Adipocyte (in vitro differentiated cells): ENCODE data around the gene TTC23L.
"Not testable (repeated sequence)": the region's sequence is repeated elsewhere in the genome, so short reads cannot be mapped to it uniquely, and the experiment has no call there.

Source experiments
- DNase-seq: peaks from one replicate; pipeline ENCODE4 v3.0.0-alpha.2; 2015; ENCODE audit warnings: low read depth
- H3K27me3 ChIP-seq: replicated peaks from 2 replicates; pipeline ENCODE4 v1.7.0; 2013; ENCODE audit warnings: mild to moderate bottlenecking, low read length, moderate library complexity; ENCODE audit not compliant: control insufficient read depth, insufficient read depth
- H3K36me3 ChIP-seq: 2 replicates; pipeline ENCODE4 v1.7.0; 2013; ENCODE audit warnings: low read length, mild to moderate bottlenecking, moderate library complexity; ENCODE audit not compliant: control insufficient read depth, insufficient read depth, severe bottlenecking
- H3K4me1 ChIP-seq: 2 replicates; pipeline ENCODE4 v1.7.0; 2013; ENCODE audit warnings: mild to moderate bottlenecking, low read length, moderate library complexity; ENCODE audit not compliant: control insufficient read depth, insufficient read depth
- H3K4me3 ChIP-seq: 2 replicates; pipeline ENCODE4 v1.7.0; 2013; ENCODE audit warnings: mild to moderate bottlenecking, low read length, moderate library complexity
- H3K9ac ChIP-seq: 2 replicates; pipeline ENCODE4 v1.7.0; 2013; ENCODE audit warnings: mild to moderate bottlenecking, low read length, moderate library complexity
- H3K9me3 ChIP-seq: 2 replicates; pipeline ENCODE4 v1.7.0; 2013; ENCODE audit warnings: mild to moderate bottlenecking, low read length, moderate library complexity; ENCODE audit not compliant: control insufficient read depth

TTC23L gene

DNA sequence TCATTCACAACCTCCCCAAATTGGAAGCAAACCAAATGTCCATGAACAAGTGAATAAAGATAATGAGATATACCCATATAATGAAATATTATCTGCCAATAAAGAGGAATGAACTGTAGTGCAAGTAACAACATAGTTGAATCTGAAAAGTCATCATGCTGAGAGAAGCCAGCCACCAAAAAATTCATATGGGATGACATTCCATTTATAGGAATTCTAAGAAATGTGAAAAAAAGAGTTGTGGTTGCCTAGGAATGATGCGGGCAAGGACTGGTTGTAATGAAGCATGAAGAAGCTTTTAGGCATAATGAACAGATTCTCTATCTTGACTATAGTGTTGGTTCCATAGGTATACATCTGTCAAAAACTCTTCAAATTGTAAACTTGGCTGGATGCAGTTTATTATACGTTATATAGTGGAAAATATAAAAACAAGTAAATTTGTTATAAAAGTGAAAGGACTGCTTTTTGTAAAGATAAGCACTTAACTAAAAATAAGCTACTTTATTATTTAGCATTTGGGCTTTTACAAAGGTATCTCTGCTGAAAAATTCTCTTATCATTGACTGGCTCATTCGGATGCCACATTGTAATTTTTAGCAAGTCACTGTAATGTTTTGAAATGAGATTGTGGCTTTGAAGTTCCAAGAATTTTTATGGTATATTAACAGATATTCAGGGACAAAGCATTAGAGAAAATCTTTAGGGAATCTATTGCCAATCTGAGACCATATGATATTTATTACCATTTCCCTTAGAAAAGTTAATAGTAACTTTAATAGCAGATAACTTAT lies 21.2 kb upstream of the TTC23L start:
- Histone ChIP-seq H3K9me3 (no peaks in the 10 kb centered on the region), H3K9ac (no peak overlapping the region), H3K36me3 (peaks cover 40% of the 10 kb centered on the region), H3K4me3 (no peak overlapping the region), H3K4me1 (peaks cover 5% of the 10 kb centered on the region), H3K27me3 (no peaks in the 10 kb centered on the region)
- peak; percentile 61 for DNase-seq

DNA sequence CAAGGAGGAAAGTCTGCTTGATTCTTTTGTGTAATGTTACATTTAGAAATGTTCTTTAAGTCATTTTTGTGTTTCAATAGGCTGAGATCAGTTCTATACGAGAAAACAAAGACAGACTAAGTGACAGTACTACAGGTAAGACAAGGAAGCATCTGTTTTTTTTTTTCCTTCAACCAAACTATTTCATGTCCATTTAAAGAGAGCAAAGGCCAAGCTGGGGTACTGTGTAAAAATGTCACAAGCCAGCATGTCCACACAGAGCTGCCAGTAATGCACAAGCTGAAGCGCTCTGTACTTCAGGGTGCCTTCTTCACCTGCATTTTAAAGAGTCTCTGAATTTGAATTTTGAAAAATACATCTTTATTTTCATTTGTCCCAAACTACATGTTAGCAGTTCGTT lies 20.2 kb upstream of the TTC23L start:
- Histone ChIP-seq H3K9ac (no peak overlapping the region), H3K27me3 (no peaks in the 10 kb centered on the region), H3K9me3 (no peaks in the 10 kb centered on the region), H3K4me1 (peaks cover 5% of the 10 kb centered on the region), H3K36me3 (peaks cover 44% of the 10 kb centered on the region), H3K4me3 (no peak overlapping the region)
- no peak for DNase-seq

DNA sequence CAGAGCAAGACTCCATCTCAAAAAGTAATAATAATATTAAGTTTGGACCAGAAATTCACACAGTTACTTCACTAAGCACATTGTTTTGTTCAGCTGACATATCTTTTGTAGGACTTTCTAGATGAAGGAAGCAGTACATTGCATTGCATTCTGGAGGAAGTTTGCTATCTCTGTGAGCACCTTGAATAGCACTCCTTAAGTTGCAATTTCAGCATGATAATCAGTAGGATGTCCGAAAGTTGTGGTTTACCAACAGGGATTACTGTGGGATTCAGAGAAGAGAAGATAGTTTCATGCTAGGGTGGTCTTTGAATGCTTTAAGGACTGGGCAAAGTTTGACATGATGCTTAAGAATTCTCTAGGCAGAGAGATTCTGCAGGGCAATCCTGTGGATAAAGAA lies 18.4 kb upstream of the TTC23L start:
- Histone ChIP-seq H3K27me3 (no peaks in the 10 kb centered on the region), H3K4me3 (no peak overlapping the region), H3K9ac (no peak overlapping the region), H3K4me1 (peaks cover 5% of the 10 kb centered on the region), H3K36me3 (peaks cover 49% of the 10 kb centered on the region), H3K9me3 (no peaks in the 10 kb centered on the region)
- DNase-seq = no peak

DNA sequence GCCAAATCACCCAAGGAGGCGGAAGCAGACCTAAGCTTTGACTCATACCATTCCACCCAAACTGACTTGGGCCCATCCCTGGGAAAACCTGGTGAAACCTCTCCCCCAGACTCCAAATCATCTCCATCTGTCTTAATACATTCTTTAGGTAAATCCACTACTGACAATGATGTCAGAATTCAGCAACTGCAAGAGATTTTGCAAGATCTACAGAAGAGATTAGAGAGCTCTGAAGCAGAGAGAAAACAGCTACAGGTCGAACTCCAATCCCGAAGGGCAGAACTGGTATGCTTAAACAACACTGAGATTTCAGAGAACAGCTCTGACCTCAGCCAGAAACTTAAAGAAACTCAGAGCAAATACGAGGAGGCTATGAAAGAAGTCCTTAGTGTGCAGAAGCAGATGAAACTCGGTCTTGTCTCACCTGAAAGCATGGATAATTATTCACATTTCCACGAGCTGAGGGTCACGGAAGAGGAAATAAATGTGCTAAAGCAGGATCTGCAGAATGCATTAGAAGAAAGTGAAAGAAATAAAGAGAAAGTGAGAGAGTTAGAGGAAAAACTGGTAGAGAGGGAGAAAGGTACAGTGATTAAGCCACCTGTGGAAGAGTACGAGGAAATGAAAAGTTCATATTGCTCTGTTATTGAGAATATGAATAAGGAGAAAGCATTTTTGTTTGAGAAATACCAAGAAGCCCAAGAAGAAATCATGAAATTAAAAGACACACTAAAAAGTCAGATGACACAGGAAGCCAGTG lies 15.8 kb upstream of the TTC23L start:
- H3K9me3 ChIP-seq = no peaks in the 10 kb centered on the region
- H3K9ac ChIP-seq = no peak overlapping the region
- peak; percentile 82 for DNase-seq
- no peak overlapping the region for H3K4me3 ChIP-seq
- peaks cover 5% of the 10 kb centered on the region for H3K4me1 ChIP-seq
- H3K36me3 ChIP-seq = peaks cover 68% of the 10 kb centered on the region
- H3K27me3 ChIP-seq = no peaks in the 10 kb centered on the region

DNA sequence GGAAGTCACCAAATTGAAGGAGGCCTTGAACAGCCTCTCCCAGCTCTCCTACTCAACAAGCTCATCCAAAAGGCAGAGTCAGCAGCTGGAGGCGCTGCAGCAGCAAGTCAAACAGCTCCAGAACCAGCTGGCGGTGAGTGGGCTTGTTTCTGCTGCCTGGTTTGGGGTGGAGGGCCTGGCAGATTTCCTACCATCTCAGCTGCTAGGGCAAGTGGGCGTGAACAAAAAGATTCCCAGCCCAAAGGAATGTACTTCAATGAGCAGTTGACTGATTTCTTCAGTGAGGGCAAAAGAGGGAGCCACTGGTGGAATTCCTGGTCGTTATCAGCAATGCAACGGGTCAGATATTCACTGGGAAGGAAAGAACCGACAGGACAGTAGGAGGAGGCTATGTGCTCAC lies 12.6 kb upstream of the TTC23L start:
- Histone ChIP-seq H3K4me1 (no peaks in the 10 kb centered on the region), H3K4me3 (no peak overlapping the region), H3K9ac (no peak overlapping the region), H3K9me3 (no peaks in the 10 kb centered on the region), H3K27me3 (no peaks in the 10 kb centered on the region), H3K36me3 (peaks cover 75% of the 10 kb centered on the region)
- DNase-seq = no peak

DNA sequence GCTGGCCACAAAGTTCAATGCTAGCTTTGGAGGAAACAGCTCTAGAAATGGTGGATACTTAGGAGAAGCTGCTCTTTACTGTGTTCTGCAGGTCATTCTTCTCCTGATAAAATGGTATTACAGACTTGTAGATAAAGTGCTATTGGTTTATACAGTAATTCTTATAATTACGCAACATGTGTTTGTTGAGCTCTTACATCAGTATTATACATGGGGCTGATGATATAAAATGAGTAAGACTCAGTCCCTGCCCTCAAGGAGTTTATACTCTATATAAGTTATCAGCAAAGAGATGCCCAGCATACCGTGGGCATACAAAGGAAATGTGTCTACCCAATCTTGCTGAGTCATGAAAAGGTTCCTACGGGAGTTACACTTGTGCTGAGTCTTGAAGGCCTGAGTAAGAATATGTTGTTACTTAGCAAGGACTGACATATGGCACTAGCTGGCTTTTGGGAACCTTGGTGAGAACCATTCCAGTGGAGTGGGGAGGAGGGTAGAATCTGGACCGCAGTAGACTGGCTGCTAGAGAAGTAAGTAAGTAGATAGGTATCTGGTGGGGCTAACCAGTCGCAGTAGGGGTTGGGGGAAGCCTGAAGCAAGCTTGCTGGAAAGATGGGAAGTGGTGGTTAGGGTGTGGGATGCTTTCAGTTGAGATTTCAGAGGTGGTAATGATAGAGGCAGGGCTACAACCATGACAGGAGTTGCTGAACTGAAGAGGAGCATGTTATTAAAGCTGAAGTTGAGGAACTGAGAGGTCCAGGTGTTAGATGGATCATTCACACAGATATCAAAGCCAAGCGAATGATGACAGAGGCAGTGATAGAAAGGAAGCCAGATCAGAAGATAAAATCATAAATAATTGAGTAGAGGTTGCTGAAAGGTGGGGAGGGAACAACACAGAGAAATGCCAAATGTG lies 11.1 kb upstream of the TTC23L start:
- Histone ChIP-seq H3K27me3 (no peaks in the 10 kb centered on the region), H3K36me3 (peaks cover 76% of the 10 kb centered on the region), H3K9me3 (no peaks in the 10 kb centered on the region), H3K9ac (no peak overlapping the region), H3K4me3 (no peak overlapping the region), H3K4me1 (peaks cover 12% of the 10 kb centered on the region)
- DNase-seq = no peak

DNA sequence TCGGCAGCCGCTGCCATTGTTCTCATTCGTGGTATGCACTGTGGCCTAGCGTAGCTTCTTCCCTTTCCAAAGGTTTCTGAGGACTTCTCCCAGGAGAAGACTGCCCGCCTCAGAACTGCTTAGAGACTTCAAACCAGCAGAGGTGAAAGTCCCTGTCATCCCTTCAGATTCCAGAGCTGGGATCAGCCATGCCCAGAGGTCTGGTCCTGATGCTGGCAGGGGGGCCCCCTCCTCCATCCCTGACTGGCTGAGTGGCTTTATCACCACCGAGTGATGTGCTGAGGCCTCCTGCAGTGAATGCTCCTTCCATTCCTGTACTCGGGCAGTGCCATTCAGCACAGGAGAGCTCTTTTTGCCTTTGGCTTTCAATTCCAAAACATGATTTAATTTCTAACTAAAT lies 8.1 kb upstream of the TTC23L start:
- H3K4me3 ChIP-seq, H3K27me3 ChIP-seq, DNase-seq, H3K9ac ChIP-seq, H3K9me3 ChIP-seq: not testable (repeated sequence)
- Histone ChIP-seq H3K4me1 (peaks cover 29% of the 10 kb centered on the region), H3K36me3 (peaks cover 55% of the 10 kb centered on the region)

DNA sequence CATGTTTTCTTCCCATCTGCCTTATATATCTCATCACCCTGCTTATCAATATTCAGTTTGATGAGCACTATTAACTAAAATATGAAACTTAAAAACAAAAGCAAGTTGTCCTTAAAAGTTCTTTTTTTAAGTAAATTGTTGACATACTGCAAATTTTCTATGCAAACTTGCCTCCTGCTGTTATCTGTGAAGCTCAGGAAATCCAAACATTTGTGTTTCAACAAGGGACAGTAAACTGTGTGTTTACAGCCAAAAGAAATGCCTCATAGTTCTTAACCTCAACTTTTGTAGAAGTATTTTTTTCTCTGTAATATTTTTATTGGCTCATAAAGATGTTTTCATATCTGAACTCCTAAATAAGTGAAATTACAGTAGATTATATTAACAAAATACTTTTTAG lies 7.7 kb upstream of the TTC23L start:
- DNase-seq = peak; percentile 23
- Histone ChIP-seq H3K4me3 (no peak overlapping the region), H3K36me3 (peaks cover 50% of the 10 kb centered on the region)

DNA sequence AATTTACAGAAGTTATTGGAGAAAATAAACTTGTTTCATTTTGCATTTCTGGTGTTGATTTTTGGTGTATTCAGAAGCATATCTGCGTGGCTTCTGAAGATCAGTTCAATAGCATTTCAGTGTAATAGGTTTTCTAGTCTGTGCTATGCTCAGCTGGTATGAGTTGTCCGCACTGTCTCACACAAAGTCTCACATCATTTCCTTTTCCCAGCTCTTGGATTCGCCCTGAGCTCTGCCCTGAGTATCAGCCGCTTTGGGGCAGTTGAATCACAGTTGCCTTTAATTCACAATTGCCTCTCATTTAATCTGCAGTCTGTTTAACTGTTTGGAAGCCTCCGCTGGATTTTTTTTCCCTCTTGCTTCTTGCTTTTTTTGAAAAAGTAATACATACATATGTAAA lies 6.4 kb upstream of the TTC23L start:
- no peak for DNase-seq
- H3K4me3 ChIP-seq = no peak overlapping the region
- no peak overlapping the region for H3K9ac ChIP-seq
- H3K27me3 ChIP-seq = no peaks in the 10 kb centered on the region
- peaks cover 29% of the 10 kb centered on the region for H3K4me1 ChIP-seq
- H3K36me3 ChIP-seq = peaks cover 38% of the 10 kb centered on the region
- H3K9me3 ChIP-seq = no peaks in the 10 kb centered on the region

More for the DNA sequence above, 7.7 kb upstream of the TTC23L start:
- H3K9me3 ChIP-seq = no peaks in the 10 kb centered on the region
- no peak overlapping the region for H3K9ac ChIP-seq
- H3K4me1 ChIP-seq = peaks cover 29% of the 10 kb centered on the region
- no peaks in the 10 kb centered on the region for H3K27me3 ChIP-seq

DNA sequence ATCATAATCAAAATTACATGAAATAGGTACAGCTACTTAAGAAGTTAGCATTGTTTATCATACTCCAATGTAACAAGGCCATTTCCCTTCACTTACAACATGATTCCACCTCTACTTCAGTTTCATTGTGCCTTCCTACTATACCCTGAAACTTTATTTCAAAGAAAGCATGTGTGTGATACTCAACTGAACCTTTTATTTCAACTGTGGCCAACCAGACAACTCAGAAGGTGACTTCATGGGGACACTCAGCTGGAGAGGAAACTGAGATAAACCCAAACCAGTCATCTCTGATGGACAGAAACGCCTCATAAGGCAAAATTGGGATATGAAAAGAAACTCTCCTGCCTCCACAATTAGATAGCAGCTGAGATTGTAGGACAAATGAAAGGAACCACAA lies 5.9 kb upstream of the TTC23L start:
- Histone ChIP-seq H3K36me3 (peaks cover 32% of the 10 kb centered on the region), H3K27me3 (no peaks in the 10 kb centered on the region), H3K9me3 (no peaks in the 10 kb centered on the region), H3K4me1 (peaks cover 29% of the 10 kb centered on the region), H3K9ac (no peak overlapping the region), H3K4me3 (no peak overlapping the region)
- DNase-seq = no peak
